Measurements from ENCODE around the gene VPS13A. TPM values are rescaled to one million over a fixed set of nuclear protein-coding genes. Genes with fewer than 3 reads are reported as not detected.

Gene VPS13A
- total and polyA plus RNA-seq, 3 donors from 2014 or later, result 27.4 to 71.4 (median 40.3) TPM

DNA sequence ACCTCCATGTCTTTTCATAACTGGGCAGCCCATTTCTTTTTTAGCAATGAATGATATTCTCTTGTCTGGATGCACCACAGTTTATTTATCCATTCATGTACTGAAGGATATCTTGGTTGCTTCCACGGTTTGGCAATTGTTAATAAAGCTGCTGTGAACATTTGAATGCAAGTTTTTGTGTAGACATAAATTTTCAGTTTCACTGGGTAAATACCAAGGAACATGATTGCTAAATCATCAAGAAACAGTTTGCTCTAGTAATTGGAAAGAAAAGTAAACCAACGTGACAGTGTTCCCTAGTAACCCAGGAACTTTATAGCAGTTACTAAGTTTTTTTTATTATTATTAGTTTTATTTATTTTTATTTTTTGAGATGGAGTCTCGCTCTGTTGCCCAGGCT, 100.4 kb downstream of the VPS13A start:
- H3K9me3 ChIP-seq, result no peaks in the 10 kb centered on the region
- H3K27me3 ChIP-seq, result no peaks in the 10 kb centered on the region
- no peak overlapping the region for H3K4me3 ChIP-seq
- 94 to 95% methylated on average over 3 of the region's 3 CpGs for WGBS, 2 donors
- TF ChIP-seq, protein P1, sequence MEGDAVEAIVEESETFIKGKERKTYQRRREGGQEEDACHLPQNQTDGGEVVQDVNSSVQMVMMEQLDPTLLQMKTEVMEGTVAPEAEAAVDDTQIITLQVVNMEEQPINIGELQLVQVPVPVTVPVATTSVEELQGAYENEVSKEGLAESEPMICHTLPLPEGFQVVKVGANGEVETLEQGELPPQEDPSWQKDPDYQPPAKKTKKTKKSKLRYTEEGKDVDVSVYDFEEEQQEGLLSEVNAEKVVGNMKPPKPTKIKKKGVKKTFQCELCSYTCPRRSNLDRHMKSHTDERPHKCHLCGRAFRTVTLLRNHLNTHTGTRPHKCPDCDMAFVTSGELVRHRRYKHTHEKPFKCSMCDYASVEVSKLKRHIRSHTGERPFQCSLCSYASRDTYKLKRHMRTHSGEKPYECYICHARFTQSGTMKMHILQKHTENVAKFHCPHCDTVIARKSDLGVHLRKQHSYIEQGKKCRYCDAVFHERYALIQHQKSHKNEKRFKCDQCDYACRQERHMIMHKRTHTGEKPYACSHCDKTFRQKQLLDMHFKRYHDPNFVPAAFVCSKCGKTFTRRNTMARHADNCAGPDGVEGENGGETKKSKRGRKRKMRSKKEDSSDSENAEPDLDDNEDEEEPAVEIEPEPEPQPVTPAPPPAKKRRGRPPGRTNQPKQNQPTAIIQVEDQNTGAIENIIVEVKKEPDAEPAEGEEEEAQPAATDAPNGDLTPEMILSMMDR (IDR thresholded peaks at IDR 0.05), result no peak
- TF ChIP-seq POLR2A (IDR thresholded peaks at IDR 0.05), result no peak
- no peaks in the 10 kb centered on the region for H3K4me1 ChIP-seq
- no peak overlapping the region for H3K27ac ChIP-seq
- H3K36me3 ChIP-seq (ENCODE audit: low read depth, missing control alignments), result no peaks in the 10 kb centered on the region
- intact Hi-C loops (cut with DNase I; ENCODE audit: low total_unique reads), result no loop called here
- DNase-seq, result no peak

DNA sequence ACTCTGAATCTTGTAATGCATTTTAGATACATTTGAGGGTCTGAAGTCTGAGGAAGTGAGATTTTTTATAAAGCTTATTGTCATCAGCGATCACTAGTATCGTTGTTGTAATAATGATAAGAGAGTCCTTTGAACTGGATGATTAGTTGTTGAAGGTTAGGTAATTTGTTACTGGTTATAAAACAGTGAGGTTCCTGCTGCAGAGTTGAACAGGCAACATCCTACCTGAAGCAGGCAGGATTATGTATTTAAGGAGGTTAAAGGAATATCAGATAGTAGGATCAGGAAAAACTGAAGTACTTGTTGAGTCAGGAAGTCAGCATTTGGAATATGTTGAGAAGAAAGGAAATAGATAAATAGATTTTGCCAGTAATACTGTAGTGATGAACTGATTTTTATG, 106.7 kb downstream of the VPS13A start:
- no peaks in the 10 kb centered on the region for H3K36me3 ChIP-seq (ENCODE audit: low read depth, missing control alignments)
- H3K4me1 ChIP-seq, result no peaks in the 10 kb centered on the region
- no peak for TF ChIP-seq POLR2A (IDR thresholded peaks at IDR 0.05)
- TF ChIP-seq, protein P1 (IDR thresholded peaks at IDR 0.05), result no peak
- H3K27me3 ChIP-seq, result no peaks in the 10 kb centered on the region
- intact Hi-C loops (cut with DNase I; ENCODE audit: low total_unique reads), result no loop called here
- H3K4me3 ChIP-seq, result no peak overlapping the region
- DNase-seq, result no peak
- H3K27ac ChIP-seq, result no peak overlapping the region
- no peaks in the 10 kb centered on the region for H3K9me3 ChIP-seq
- 91% methylated on average over 2 of the region's 2 CpGs for WGBS, 2 donors

DNA sequence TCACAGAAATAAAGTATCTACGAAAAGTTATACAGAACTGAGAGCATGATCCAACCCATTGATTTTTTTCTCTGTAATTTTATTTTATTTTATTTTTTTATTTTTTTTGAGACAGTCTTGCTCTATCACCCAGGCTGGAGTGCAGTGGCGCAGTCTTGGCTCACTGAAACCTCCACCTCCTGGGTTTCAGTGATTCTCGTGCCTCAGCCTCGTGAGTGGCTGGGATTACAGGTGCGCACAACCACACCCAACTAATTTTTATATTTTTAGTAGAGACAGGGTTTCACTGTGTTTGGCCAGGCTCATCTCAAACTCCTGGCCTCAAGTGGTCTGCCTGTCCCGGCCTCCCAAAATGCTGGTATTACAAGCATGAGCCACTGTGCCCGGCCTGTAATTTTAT, 107.3 kb downstream of the VPS13A start:
- Histone ChIP-seq H3K36me3 (ENCODE audit: low read depth, missing control alignments) (no peaks in the 10 kb centered on the region), H3K27me3 (no peaks in the 10 kb centered on the region), H3K4me3 (no peak overlapping the region), H3K4me1 (no peaks in the 10 kb centered on the region), H3K27ac (no peak overlapping the region), H3K9me3 (no peaks in the 10 kb centered on the region)
- TF ChIP-seq, protein P1 (IDR thresholded peaks at IDR 0.05), result no peak
- no peak for TF ChIP-seq POLR2A (IDR thresholded peaks at IDR 0.05)
- WGBS, 2 donors, result 96% methylated on average over 7 of the region's 7 CpGs
- DNase-seq, result no peak
- intact Hi-C loops (cut with DNase I; ENCODE audit: low total_unique reads), result no loop called here

DNA sequence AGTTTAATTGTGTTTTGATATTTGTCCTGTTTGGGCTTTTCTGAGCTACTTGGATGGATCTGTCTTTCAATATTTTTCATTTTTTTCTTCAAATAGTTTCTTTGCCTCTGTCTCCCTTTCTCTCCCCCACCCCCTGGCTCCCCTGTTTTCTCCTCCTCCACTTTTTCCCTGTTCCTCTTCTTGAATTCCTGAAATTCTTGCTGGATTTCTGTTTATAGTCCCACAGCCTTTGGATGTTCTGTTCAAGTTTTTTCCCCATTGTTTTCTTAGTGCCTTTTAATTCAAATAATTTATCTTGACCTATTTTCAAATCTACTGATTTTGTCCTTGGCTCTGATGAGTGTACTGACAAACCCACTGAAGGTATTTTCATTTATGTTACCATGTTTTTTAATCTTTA, 113.0 kb downstream of the VPS13A start:
- H3K4me3 ChIP-seq, result no peak overlapping the region
- H3K36me3 ChIP-seq (ENCODE audit: low read depth, missing control alignments), result no peaks in the 10 kb centered on the region
- intact Hi-C loops (cut with DNase I; ENCODE audit: low total_unique reads), result no loop called here
- H3K9me3 ChIP-seq, result no peaks in the 10 kb centered on the region
- DNase-seq, result no peak
- H3K27me3 ChIP-seq, result no peaks in the 10 kb centered on the region
- TF ChIP-seq, protein P1 (IDR thresholded peaks at IDR 0.05), result no peak
- TF ChIP-seq POLR2A (IDR thresholded peaks at IDR 0.05), result no peak
- no peaks in the 10 kb centered on the region for H3K4me1 ChIP-seq
- no peak overlapping the region for H3K27ac ChIP-seq

DNA sequence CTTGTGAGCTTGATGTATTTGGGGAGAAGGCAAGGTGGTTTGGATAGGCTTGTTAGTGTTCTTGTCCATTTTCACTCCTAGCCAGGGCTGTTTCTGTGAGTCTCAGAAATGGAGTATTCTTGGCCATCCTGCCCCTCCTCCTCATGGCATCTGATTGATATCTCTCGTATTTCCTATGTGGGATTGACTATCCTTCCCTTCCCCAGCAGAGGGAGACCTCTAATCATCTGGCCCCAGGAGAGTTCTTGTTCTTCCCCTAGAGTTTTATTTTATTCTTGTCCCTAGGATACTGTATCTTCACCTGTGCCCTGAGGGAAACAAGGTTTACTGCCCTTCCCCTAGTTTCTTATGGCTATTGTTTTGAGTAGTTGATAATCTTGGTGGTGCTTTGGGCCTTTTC, 114.4 kb downstream of the VPS13A start:
- H3K27me3 ChIP-seq, result no peaks in the 10 kb centered on the region
- no peak for TF ChIP-seq POLR2A (IDR thresholded peaks at IDR 0.05)
- TF ChIP-seq, protein P1 (IDR thresholded peaks at IDR 0.05), result no peak
- H3K4me1 ChIP-seq, result no peaks in the 10 kb centered on the region
- H3K27ac ChIP-seq, result no peak overlapping the region
- intact Hi-C loops (cut with DNase I; ENCODE audit: low total_unique reads), result no loop called here
- H3K9me3 ChIP-seq, result no peaks in the 10 kb centered on the region
- no peaks in the 10 kb centered on the region for H3K36me3 ChIP-seq (ENCODE audit: low read depth, missing control alignments)
- no peak overlapping the region for H3K4me3 ChIP-seq
- WGBS, 2 donors, result 48 to 67% methylated on average over 1 of the region's 1 CpG
- DNase-seq, result no peak
